GM18909 (cell line): ENCODE data around the gene CASZ1.

ENCODE experiments used
- ATAC-seq: cut with Tn5 transposase; IDR thresholded peaks from one replicate; pipeline ENCODE4 v1.9.1; 2021; ENCODE audit warnings: mild to moderate bottlenecking; ENCODE audit not compliant: unreplicated experiment, poor library complexity

CASZ1 gene

GRCh38 chr1:10825592-10825991, 29.1 kb upstream of the CASZ1 start:
- no peak for ATAC-seq

DNA sequence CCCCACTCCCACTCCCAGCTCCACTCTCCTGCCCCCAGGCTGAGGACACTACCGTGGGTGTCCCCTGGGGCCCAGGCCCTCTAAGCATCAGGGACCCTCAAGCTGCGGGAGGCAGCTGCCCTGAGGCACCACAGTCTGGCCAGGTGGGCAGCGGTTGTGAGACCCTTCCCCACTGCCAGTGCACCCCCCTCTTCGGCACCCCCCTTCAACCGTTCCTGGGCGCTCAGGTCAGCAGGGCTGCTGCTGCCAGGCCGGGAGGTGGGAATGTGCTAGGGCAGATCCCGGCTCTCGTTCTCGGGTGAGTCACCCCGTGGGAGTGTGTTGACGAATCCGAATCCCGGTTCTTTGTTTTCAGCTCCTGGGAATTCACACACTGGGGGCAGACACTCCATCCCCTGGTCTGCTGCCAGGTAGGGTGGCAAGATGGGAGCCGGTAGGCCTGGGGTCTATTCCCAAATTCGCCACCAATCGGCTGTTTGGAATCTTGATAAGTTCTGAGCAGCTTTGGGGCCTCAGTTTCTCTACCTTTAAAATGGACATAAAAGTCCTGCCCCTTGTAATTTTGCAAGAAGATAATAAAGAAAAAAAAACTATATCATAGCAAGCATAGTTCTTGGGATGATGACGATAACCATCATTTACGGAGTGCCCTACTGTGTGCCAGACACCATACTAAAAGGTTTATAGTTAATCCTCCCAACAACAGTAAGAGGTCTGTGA, 28.5 kb upstream of the CASZ1 start:
- no peak for ATAC-seq

DNA sequence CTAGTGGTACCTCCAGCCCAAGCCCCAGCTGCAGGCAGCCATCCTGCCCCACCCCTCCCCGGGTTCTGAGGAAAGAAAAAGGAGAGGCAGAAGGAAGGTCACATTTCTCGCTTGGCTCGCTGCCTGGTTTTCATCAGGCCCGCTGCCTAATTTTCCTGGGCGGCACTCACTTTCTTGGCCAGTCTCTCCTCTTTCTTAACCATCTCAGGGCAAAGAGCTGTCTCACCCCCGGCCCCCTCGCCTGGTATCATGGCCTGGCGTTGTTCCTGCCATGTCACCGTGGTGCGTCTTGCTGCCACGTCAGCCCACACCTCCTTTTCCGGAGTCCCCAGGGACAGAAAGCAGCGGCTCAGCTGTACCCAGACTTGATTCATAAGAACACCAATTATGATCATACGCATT, 26.6 kb upstream of the CASZ1 start:
- ATAC-seq = no peak

DNA sequence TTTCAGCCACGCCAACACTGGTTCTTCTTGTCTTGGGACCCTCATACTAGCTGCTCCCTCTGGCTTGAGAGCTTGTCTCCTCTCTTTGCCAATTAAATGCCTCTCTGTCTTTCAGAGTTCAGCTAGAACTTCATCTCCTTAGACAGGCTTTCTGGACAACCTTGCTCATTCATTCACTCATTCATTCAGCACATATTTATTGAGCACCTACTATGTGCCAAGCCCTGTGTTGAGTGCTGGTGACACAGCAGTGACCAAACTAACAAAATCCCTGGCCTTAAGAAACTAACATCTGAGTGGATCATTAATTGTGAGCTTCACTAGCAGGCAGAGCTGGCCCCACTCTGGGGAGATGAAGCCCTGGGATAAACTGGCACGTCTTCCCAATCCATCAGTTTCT, 24.9 kb upstream of the CASZ1 start:
- ATAC-seq = no peak

DNA sequence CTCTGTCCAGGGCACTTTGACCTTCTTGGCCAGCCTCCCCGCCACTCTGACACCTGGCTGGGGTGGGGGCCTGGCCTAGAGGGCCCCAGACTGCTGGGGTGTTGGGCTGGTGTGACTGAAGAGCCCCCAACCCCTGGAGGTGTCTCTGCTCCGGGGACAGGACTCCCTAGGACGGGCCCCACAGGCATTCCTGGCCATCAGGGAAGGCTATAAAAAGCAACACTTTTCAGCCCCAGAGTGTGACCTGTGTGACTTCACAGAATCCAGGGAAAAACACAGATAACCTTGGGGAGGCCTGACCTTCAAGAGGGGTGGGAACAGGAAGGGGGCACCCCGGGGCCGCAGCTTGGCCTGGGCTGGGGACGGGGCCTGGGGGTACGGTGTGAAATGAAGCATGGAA, 24.0 kb upstream of the CASZ1 start:
- no peak for ATAC-seq

GRCh38 chr1:10819198-10819901, 22.9 kb upstream of the CASZ1 start:
- no peak for ATAC-seq

GRCh38 chr1:10818262-10819197, 22.1 kb upstream of the CASZ1 start:
- ATAC-seq = no peak

DNA sequence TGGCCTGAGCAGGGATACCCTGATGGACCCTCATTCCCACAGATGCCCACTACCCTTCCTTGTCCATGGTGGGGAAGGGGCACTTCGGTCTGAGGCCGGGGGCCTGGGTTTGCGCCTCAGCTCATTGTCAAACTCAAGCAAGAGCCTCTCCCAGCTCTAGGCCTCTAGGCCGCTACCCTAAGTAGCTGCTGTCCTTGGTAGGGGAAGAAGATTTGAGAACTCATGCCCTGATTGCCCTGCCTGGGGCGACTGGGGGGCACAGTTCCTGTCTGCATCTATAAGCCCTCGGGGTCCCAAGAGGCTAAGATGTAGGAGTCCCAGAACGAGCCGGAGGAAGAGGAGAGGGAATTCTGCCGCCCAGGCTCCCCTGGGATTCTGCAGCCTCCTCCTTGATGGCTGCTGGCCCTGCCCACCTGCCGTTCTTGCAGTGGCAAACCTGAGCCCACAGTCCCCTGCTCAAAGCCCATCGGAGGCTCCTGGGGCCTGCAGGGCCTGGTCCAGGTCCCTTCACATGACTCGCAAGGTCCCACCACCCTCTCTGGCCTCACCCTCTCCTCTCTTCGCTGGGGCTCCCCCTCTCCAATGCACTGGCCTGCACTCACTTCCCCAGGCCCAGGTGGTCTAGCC, 20.4 kb upstream of the CASZ1 start:
- ATAC-seq = no peak

- ATAC-seq = no peak
Observed at GRCh38 chr1:10816233-10816632, 19.8 kb upstream of the CASZ1 start.

DNA sequence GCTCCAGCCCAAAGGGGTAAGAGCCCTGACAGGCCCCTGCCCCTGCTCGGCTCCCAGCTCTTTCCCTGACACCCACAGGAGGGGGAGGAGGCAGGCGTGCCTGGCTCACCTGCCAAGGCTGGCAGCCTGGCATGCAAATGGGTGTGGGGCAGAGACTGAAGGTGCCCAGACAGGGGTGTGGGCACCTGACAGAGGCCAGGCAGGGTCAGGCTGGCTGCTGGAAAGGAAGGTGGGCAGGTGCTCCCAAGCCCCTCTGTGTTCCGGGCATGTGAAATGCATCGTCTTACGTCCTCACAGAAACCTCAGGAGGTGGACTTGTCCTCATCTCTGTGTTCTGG, 19.4 kb upstream of the CASZ1 start:
- ATAC-seq = no peak

DNA sequence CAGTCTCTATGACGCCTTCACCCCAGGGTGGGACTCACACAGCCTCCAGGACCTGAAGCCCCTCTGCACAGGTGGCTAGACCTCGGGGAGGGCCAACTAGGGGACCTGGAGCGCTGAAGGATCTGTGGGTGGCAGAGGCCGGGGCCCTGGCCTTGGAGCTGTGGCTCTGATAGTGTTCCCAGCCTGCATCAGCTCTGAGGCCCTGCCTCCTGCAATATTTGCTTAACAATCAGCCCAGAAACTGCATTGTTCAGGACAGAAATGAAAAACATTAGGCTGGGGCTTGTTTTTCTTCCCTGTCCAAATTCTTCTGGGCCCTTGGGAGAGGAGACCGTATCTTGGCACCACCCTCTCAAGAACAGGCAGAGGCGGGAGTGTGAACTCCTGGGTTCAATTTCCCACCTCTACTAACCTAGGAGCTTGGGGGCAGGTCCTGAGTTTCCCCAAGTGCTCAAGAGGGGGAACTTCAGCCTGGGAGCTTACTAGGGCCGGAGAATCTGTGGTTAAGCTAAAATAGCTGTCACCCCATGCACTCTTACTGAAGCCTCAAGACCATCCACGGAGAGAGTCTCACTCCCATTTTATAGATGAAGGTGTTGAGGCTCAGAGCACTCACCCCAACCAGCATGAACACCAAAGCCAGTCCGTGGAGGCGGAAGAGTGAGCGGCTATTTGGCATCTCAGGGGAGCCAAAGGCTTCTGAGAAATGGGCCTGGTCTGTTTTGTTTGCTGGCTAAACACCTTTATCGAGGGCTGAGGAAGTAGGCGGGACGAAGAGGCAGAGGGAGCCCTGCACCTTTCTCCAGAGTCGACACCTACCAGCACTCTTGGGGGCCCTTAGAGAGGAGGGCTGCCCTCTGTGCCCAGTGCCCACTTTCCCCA, 18.8 kb upstream of the CASZ1 start:
- no peak for ATAC-seq

DNA sequence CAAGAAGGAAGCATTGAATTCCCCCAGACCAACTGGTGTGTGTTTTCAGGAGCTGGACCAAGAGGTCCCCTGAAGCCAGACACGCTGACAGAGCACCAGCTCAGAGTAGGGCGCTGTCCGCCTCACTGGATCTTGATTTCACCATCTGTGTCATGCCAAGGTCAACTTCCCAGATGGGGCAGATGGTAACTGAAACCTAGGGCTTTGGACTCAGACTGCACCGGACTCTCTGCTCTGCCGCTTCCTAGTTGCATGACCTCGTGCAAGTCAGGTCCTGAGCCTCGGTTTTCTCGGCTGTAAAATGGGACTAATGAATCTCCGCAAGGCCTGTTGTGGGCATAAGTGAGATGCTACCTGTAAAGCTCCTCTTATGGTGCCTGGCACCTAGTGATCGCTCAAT, 17.9 kb upstream of the CASZ1 start:
- no peak for ATAC-seq

DNA sequence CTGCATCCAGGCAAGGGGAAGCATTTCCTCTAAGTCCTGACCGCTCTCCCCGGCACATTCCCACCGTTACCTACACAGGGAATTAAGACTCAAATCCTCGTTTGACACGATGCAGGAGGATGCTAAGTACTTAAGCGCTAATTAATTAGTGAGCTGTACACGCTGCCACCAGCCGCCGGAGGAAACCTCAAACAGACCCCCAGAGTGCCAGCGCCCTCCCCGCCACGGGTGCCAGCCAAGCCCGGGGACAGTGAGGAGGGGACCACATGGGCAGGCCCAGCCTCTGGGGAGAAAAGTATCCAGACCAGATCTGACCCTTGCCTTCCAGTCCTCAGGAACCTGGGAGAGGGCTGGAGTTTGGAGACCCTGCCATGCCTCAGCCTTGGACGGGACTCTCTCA, 17.4 kb upstream of the CASZ1 start:
- no peak for ATAC-seq

GRCh38 chr1:10812387-10812915, 16.0 kb upstream of the CASZ1 start:
- no peak for ATAC-seq

DNA sequence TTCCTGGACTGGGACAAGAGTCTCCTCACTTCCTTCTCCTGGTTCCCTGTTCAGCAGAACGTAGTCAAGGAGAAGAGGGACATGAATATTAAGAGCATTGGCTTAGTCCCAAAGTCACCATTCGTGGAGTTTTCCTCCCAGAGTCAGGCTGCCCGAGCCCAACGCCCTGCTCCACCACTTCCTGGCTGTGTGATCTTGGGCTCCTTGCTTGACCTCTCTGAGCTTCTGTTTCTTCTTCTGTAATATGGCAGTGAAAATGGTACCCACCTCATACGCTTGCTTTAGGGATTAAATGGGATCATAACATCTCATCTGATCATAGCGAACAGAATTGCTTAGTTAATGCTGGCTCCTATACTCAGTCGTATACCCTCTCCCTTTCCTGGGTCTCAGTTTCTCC, 12.0 kb upstream of the CASZ1 start:
- ATAC-seq = no peak

- ATAC-seq = no peak
Observed at GRCh38 chr1:10806966-10807365, 10.5 kb upstream of the CASZ1 start.

- no peak for ATAC-seq
Observed at GRCh38 chr1:10803971-10804820, 7.8 kb upstream of the CASZ1 start.

- ATAC-seq = no peak
Observed at GRCh38 chr1:10802944-10803715, 6.7 kb upstream of the CASZ1 start.
